ENCODE results near the gene ETV1. TPM values are rescaled to one million over a fixed set of nuclear protein-coding genes. Genes with fewer than 3 reads are reported as not detected.

Gene ETV1
- total RNA-seq, 2 donors from 2014 or later: not detected

- ATAC-seq (no peak), DNase-seq (ENCODE audit: low spot score in 2 of 2) (no peak)
- Mint-ChIP-seq H3K36me3 (no peaks in the 10 kb centered on the region), H3K9me3 (no peaks in the 10 kb centered on the region), H3K27ac (no peak overlapping the region)
Observed at GRCh38 chr7:13911909-13912308, 77.6 kb downstream of the ETV1 start.

- no peaks in the 10 kb centered on the region for H3K36me3 Mint-ChIP-seq
- ATAC-seq: peak in 1 of 2 donors; percentile 54
- no peak for DNase-seq (ENCODE audit: low spot score in 2 of 2)
- no peak overlapping the region for H3K27ac Mint-ChIP-seq
- H3K9me3 Mint-ChIP-seq: peaks cover 0 to 2% of the 10 kb centered on the region in 2 donors
Observed at GRCh38 chr7:13910805-13911551, 78.5 kb downstream of the ETV1 start.

DNA sequence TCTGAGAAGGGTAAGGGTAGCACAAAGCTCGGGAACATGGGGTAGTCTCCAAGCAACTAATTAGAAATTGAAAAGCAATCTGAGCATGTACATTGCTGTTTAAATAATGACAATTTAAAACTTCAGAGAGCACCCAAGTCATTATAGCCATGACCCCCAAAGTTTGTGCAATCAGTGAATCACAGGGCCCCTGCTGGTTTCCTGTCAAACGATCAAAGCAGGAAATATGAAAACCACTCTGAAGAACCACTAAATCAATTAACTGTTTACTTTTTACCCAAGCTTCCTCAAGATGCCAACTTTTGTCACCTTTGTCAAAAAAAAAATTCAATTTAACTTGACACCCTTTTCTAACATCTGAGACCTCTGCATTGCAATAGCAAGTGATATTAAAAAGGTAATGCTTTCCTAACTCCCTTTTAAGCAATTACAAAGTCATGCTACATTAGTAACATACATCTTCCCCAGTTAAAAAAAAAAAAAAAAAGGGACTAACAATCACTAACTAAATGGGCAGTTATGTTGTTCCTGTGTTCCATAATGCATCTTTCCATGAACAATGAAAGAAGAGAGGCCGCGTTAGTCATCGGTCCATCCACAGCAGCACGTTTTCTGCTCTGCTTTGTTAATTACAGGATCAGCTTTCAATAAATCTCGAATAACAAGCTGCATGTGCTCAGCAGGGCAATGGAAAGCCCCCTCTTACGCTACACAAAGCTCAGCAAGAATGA, 80.6 kb downstream of the ETV1 start:
- no peak for DNase-seq (ENCODE audit: low spot score in 2 of 2)
- Mint-ChIP-seq H3K36me3 (no peaks in the 10 kb centered on the region), H3K27ac (no peak overlapping the region), H3K9me3 (peaks cover 0 to 5% of the 10 kb centered on the region in 2 donors)
- no peak for ATAC-seq

DNA sequence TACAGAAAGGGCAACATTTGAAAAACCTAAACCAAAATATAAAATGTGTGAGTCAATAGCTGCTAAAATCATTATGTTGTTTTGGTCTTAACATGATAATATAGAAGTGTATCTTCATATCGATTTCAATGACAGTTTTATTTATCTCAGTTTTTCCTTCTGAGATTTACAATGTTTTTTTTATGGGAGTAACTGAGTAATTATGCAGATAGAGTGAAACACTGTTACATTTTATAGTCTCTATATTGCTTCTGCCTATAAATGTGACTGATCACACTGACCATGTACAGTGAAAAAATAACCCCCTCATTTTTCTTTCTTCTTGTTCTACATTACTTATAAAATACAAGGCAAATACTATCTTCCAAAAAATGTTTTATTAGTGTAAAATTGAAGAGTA, 81.6 kb downstream of the ETV1 start:
- Mint-ChIP-seq H3K27ac (no peak overlapping the region), H3K36me3 (no peaks in the 10 kb centered on the region), H3K9me3 (peaks cover 0 to 5% of the 10 kb centered on the region in 2 donors)
- DNase-seq (ENCODE audit: low spot score in 2 of 2): no peak
- ATAC-seq: no peak

DNA sequence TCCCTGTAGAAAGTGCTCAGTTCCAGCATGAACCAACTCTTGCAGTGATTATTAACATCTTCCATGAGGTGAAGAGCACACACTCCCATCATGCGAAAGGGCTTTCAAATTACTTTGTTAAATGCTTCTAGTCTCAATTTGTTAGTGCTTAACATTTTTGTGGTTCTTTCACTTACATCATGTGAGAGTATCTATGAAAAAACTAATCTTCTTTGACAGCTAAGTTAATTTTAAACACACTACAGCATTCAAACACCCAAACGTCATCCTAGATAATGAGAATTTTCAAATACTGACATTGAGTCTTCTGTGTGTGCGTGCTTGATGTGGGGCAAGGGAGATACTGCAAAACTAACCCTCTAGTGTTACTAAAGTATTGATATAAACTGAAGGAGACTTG, 84.8 kb downstream of the ETV1 start:
- Mint-ChIP-seq H3K9me3 (peaks cover 0 to 5% of the 10 kb centered on the region in 2 donors), H3K27ac (no peak overlapping the region), H3K36me3 (no peaks in the 10 kb centered on the region)
- DNase-seq (ENCODE audit: low spot score in 2 of 2): no peak
- no peak for ATAC-seq

GRCh38 chr7:13904007-13904406, 85.5 kb downstream of the ETV1 start:
- H3K9me3 Mint-ChIP-seq: peaks cover 0 to 5% of the 10 kb centered on the region in 2 donors
- no peak for DNase-seq (ENCODE audit: low spot score in 2 of 2)
- ATAC-seq: no peak
- H3K36me3 Mint-ChIP-seq: no peaks in the 10 kb centered on the region
- no peak overlapping the region for H3K27ac Mint-ChIP-seq

DNA sequence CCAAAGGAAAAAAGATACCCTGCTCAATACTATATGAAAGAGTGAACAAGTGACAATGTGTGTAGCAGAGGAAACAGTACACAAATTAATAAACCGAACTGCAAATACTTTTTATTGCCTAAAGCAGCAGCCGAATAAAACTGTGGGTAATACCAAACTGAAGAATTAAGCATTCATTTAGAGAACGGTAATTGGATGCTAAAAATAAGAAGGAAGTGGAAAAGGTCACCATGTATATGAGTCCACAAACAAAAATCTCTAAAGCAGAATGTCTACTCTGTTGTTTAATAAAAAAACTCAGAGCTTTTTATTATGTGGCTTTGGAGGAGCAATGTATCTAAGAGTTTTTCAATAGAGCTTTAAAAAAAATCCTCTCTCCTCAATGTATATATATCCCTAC, 87.9 kb downstream of the ETV1 start:
- H3K36me3 Mint-ChIP-seq: no peaks in the 10 kb centered on the region
- H3K9me3 Mint-ChIP-seq: peaks cover 0 to 5% of the 10 kb centered on the region in 2 donors
- no peak overlapping the region for H3K27ac Mint-ChIP-seq
- DNase-seq (ENCODE audit: low spot score in 2 of 2) (no peak), ATAC-seq (no peak)

DNA sequence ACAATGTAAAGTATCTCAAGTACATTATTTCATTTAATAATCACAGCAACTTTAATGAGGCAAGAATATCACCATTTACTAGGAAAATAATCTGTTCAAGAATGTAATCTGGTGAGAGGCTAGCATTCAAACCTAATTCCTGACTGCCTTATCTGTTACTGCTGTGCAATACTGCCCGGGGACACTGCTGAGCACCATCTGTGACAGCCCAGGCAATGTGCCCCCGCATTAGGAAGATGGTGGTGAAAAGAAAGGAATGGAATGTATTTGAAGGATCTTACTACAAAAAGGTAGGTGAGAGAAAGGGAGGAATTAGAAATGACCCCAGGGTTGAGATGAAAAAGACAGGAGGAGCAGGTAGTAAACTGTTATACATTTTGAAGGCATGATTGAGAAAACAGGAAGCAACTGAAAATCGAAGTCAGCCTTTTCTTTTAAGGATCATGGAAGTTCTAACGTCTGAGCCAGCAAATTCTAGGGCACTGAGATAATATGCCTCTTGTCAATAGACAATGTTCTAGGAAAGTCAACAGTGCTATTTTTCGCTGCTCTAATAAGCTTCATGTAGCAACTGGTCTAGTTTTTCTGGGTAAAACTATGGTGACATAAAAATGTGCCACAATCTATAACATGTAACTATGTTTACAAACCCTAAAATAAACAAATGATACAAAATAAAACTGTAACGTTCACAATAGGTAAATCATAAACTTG, 90.4 kb downstream of the ETV1 start:
- no peaks in the 10 kb centered on the region for H3K9me3 Mint-ChIP-seq
- H3K36me3 Mint-ChIP-seq: no peaks in the 10 kb centered on the region
- H3K27ac Mint-ChIP-seq: no peak overlapping the region
- DNase-seq (ENCODE audit: low spot score in 2 of 2) (no peak), ATAC-seq (no peak)

- DNase-seq (ENCODE audit: low spot score in 2 of 2): no peak
- no peaks in the 10 kb centered on the region for H3K36me3 Mint-ChIP-seq
- ATAC-seq: no peak
Observed at GRCh38 chr7:13897819-13898218, 91.6 kb downstream of the ETV1 start.

GRCh38 chr7:13894954-13895353, 94.5 kb downstream of the ETV1 start:
- Mint-ChIP-seq H3K36me3 (no peaks in the 10 kb centered on the region), H3K9me3 (no peaks in the 10 kb centered on the region), H3K27ac (no peak overlapping the region)
- ATAC-seq (no peak), DNase-seq (ENCODE audit: low spot score in 2 of 2) (no peak)

More at GRCh38 chr7:13897819-13898218, 91.6 kb downstream of the ETV1 start:
- no peak overlapping the region for H3K27ac Mint-ChIP-seq
- no peaks in the 10 kb centered on the region for H3K9me3 Mint-ChIP-seq

- DNase-seq (ENCODE audit: low spot score in 2 of 2): no peak
- Mint-ChIP-seq H3K9me3 (no peaks in the 10 kb centered on the region), H3K36me3 (no peaks in the 10 kb centered on the region), H3K27ac (no peak overlapping the region)
- ATAC-seq: no peak
Observed at GRCh38 chr7:13894377-13894776, 95.1 kb downstream of the ETV1 start.

DNA sequence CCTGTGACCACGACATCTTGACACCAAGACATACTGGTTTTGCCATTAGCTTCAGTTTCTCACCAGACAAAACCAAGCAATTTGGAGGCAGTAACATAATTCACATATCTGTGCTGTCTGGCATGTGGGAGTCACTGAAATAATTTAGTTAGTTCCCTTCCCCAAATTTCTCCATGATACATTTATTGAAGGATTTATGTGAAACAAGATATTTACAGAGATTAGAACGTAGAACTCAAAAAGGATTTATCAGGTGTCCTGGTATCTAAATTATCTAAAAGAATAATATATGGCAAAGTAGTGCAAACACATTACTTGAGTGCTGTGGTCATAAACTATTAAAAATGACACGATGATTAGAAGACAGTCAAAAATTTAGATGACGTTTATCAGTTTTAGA, 98.7 kb downstream of the ETV1 start:
- DNase-seq (ENCODE audit: low spot score in 2 of 2) (no peak), ATAC-seq (no peak)
- no peaks in the 10 kb centered on the region for H3K36me3 Mint-ChIP-seq
- H3K9me3 Mint-ChIP-seq: no peaks in the 10 kb centered on the region
- no peak overlapping the region for H3K27ac Mint-ChIP-seq

DNA sequence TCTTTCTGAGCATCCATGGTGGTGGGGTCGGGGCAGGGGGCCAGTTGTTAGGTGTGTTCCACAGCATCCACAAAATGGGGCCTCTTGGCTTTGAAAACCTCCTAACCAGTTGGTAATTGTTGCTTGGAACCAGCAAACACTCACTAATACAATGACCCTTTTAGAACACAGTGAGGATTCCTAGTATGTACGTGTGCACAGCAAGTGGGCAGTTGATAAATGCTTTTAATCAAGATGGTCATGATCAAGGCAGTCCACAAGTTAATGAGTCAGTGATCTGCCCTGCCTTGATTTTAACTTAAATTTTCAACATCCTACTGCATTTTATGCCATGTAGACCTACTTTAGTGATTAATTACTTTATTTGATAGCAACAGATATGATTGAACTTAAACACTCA, 103.1 kb downstream of the ETV1 start:
- Mint-ChIP-seq H3K36me3 (no peaks in the 10 kb centered on the region), H3K27ac (no peak overlapping the region), H3K9me3 (no peaks in the 10 kb centered on the region)
- ATAC-seq: no peak
- no peak for DNase-seq (ENCODE audit: low spot score in 2 of 2)

DNA sequence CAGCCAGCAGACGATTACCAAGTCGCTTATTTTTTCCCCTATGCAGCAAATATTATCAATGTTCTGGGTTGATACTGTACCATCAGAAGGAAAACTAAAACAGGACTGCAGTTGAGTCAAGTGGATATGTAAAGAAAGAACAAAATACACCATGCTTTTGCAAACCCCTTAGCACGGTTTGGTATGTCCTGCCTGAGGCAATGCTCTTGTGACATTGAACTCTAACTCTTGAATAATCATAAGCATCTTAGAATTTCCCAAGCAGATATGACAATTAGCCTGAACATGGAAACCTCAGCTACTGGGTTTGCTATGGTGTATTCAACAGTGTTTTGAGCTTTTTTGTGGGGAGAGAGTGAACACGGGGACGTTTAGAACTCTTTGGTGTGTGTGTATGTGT, 107.4 kb downstream of the ETV1 start:
- no peak for DNase-seq (ENCODE audit: low spot score in 2 of 2)
- no peak overlapping the region for H3K27ac Mint-ChIP-seq
- H3K9me3 Mint-ChIP-seq: peaks cover 13% of the 10 kb centered on the region in 2 donors
- no peak for ATAC-seq
- H3K36me3 Mint-ChIP-seq: no peaks in the 10 kb centered on the region

DNA sequence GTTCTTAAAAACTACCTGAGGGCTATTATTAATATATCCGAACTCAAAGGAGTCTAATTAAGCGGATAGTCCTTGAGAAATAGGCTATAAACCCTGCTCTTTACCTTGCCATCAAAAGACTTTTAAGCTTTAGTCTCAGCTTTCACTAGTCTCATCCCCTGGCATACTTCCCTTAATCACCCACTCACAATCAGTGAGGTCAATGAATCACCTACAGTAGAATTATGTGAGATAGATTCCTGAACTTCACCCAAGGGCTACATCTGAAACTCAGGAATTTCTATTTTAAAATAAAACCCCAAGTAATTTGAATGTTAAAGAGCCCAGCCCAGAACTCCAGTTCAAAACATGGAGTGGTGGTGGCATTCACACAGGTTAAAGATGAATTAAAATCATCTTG, 108.7 kb downstream of the ETV1 start:
- ATAC-seq (no peak), DNase-seq (ENCODE audit: low spot score in 2 of 2) (no peak)
- Mint-ChIP-seq H3K36me3 (no peaks in the 10 kb centered on the region), H3K27ac (no peak overlapping the region), H3K9me3 (peaks cover 13 to 20% of the 10 kb centered on the region in 2 donors)

DNA sequence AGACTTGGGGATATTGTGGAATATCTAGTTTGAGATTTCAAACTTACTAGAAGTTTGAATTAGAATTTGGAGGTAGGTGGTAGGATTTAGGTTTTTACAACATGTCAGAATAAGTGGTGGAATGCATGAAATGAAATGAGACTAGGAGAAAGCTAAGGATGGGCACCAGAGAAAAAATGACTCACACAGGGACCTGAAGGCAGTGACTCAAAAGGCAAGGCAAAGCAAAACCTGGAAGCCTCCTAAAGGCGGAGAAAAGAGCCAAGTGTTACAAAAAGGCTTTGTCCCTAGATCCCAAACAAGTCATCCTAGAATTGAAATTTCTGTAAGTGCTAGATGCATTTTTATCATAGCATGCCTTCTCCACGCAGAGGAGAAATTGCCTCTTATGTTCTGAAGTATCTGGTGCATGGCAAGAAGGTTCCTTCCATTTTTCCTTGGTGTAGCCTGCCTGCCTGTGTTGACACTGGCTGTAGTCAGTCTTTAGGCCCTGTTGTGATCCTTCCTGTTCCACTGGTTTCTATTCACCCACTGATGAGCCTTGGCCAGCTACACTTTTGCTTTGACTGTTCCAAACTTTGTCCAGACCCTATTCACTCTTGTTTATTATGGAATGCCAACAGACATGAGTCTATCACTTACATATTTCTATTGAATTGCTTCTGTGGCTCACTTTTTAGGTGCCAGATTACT, 109.3 kb downstream of the ETV1 start:
- H3K9me3 Mint-ChIP-seq: peaks cover 17 to 24% of the 10 kb centered on the region in 2 donors
- no peak overlapping the region for H3K27ac Mint-ChIP-seq

GRCh38 chr7:13879143-13879542, 110.3 kb downstream of the ETV1 start:
- no peak for DNase-seq (ENCODE audit: low spot score in 2 of 2)
- no peak for ATAC-seq
- H3K36me3 Mint-ChIP-seq: no peaks in the 10 kb centered on the region
- no peak overlapping the region for H3K27ac Mint-ChIP-seq
- H3K9me3 Mint-ChIP-seq: peaks cover 17 to 24% of the 10 kb centered on the region in 2 donors

More for the DNA sequence above, 109.3 kb downstream of the ETV1 start:
- DNase-seq (ENCODE audit: low spot score in 2 of 2) (no peak), ATAC-seq (no peak)
- H3K36me3 Mint-ChIP-seq: no peaks in the 10 kb centered on the region
